ENCODE measurements around the gene TNS4.
A peak's percentile ranks its signal among the peaks of the same experiment; 100 is the strongest.

The TNS4 gene

DNA sequence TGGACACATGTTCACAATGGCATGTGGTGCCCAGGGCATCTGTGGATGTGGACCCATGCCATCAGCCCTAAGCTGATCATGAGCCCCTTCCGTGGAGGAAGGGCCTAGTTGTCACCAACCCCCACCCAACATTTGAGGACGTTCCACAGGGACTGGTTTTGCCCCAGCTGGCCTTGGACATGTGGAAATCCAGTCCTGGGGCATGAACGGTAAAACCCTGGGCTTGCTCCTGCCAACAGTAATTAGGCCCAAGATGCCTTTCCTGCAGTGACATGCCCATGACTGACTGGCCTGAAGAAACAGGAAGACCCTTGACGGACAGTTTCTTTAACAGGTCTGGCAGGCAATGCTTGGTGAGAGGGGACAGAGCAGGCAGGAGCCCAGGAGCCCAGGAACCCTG, 7.7 kb downstream of the TNS4 start:
- DNase-seq (ENCODE audit: low read depth): no peak

DNA sequence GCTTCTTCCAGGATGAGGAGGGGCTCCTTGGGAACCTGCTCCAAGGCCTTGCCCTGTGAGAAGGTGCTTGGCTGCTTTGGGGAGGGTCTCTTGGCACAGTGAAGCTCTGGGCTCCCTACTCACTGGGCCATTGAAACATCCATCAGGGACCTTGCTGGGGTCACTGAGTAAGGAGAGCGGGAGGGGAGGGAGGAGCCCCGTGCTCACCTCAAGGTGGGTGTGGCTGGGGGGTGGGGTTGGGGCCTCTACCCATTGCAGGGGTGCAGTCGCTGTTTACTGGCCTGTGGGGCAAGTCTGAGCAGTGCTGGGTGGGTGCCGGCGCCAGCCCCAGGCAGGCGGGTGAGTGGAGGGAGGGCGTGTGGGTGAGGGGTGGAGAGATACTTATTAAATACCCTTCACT, 9.9 kb downstream of the TNS4 start:
- DNase-seq (ENCODE audit: low read depth): no peak

DNA sequence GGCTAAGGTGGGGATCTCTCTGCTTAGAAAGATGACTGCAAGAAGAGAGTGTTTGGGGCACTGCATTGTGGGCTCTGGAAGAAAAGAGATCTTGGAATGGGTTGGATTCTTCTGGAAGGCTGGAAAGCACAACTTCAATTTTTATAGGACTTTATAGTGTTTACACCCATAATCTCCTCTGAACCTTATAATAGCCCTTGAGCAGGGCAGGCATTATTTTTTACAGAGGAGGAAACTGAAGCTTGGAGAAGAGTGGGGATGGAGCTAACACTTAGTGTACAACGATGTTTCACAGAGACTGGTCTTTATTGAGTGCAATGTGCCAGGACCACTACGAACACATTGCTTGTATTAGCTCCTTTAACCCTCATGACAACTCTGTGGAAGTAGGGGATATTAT, 10.4 kb downstream of the TNS4 start:
- DNase-seq (ENCODE audit: low read depth): no peak

DNA sequence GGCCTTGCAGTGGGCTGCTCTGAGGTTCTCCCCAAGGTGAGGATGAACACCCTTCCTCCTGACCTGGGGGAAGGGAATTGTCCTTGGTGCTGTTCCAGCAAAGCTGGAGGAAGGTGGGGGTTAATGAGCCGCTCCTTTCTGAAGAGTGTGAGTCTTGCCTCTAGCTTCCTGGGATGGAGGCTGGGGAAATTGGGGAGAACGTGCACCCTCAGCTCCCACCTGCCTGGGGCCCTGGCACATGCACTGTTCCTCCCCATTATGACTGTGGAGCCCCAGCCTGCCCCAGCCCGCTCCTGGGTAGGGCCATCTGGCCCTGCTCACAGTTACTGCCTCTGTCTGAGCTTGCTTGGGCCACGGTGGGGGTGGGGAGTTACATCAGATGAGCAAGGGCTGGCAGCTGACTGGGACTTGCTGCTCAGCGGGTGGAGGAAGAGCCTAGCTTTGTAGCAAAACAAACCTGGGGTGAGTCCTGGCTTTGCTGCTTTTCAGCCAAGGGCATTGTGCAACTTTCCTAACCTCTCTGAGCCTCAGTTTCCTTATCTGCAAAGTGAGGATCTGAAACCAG, 11.1 kb downstream of the TNS4 start:
- DNase-seq (ENCODE audit: low read depth): no peak

DNA sequence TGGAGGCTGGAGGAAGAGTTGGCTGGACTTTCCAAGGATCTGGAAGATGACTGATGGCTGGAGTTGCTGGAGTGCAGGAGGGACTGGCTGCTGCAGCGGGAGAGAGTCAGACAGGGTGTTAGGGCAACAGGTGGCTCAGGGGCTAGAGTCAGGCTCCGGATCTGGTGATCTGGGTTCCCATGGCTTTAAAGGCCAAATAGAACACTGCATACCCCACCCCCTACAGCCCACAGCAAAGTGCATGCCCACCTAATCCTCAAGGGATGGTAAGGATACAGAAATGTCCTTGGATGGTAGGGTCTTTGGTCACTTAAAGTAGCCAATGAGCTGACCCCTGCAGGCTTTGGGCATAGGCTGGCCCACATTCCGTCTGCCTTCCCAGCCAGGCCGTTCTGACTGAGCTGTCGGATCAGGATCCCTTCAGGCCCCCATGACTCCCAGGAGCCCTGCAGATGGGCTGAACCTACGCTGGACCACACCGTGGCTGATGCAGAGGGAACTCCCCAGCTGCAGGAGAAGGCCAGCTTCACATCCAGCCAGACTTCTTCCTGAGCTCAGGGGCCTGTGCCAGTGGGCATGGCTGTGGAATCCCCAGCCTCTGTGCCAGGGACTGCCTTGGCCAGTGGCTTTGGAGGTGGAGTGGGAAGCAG, 13.9 kb downstream of the TNS4 start:
- no peak for DNase-seq (ENCODE audit: low read depth)

DNA sequence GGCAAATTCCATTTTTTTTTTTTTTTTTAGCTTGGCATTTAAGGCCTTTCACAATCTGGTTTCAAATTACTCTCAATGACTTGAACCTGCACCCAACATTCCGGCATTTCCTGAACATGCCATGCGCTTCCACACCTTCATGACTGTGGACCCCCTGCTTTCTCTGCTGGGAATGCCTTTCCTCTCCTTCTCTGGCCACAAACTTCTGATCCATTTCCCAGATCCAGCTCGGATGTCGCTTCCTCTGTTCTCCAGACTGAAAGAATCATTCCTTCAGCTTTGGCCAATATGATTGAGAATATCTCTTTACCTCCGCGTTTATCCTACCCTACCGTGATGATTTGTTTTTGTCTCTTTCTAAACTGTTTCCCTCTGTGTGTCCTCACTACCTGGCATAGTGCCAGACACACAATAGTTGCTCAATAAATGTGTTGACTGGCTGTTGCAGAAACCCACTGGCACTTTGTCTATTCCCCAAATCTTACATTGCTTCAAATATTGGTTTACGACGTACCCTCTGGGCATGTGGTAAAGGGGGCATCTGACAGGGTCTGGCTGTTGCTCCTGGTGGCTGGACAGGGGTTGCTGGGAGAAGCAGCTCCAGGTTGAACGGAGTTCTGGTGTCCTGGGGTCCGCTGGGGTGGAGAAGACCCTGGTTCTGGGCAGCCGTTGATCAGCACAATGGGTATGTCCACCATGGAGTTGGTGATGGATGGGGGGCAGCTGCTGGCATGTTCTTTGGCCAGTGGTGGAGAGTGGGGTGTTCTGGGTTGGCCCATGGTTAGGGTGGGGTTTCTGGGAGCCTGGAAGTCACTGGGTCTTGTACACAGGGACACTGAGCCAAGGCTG, 14.7 kb downstream of the TNS4 start:
- peak; percentile 58 for DNase-seq (ENCODE audit: low read depth)

- DNase-seq (ENCODE audit: low read depth): peak; percentile 80
Measured at GRCh38 chr17:40485851-40486521, 15.4 kb downstream of the TNS4 start.

GRCh38 chr17:40484973-40485530, 16.4 kb downstream of the TNS4 start:
- no peak for DNase-seq (ENCODE audit: low read depth)

- no peak for DNase-seq (ENCODE audit: low read depth)
Measured at GRCh38 chr17:40484285-40484972, 17.0 kb downstream of the TNS4 start.

- no peak for DNase-seq (ENCODE audit: low read depth)
Measured at GRCh38 chr17:40483679-40484078, 17.7 kb downstream of the TNS4 start.

DNA sequence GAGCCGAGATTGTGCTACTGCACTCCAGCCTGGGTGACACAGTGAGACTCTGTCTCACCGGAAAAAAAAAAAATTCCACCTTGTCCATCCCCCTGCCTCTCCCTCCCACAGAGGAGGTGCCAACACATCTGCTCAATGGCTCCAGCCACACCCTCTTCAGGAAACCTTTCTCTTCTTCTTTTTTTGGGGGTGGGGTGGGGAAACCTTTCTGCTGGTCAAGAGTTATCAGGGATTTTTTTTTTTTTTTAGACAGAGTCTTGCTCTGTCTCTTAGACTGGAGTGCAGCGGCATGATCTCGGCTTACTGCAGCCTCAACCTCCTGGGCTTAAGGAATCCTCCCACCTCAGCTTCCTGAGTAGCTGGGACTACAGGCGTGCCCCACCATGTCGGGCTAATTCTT, 18.7 kb downstream of the TNS4 start:
- no peak for DNase-seq (ENCODE audit: low read depth)

GRCh38 chr17:40481106-40481505, 20.3 kb downstream of the TNS4 start:
- DNase-seq (ENCODE audit: low read depth): no peak

DNA sequence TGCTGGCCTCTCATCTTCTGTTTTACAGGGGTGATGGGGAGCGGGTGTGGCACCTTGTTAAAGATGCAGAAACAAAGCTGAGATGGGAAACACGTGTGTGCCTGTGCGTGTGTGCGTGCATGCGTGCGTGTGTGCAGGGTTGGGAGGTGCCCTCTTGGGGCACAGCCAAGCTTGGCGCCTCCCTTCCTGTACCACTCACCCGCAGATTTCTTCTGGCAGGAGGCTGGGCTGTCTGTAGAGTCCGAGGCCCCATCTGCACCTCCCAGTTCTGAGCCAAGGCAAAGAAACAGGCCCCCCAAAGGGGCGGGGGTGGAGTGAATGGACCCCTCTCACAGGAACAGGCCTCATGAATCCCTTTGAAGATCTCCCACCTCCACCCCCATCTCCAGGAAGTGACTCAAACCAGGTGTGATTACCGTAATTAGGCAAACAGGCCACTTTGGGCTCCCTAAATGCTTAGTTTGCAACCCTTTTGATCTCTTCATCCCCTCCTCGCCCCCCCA, 20.9 kb downstream of the TNS4 start:
- DNase-seq (ENCODE audit: low read depth): no peak

DNA sequence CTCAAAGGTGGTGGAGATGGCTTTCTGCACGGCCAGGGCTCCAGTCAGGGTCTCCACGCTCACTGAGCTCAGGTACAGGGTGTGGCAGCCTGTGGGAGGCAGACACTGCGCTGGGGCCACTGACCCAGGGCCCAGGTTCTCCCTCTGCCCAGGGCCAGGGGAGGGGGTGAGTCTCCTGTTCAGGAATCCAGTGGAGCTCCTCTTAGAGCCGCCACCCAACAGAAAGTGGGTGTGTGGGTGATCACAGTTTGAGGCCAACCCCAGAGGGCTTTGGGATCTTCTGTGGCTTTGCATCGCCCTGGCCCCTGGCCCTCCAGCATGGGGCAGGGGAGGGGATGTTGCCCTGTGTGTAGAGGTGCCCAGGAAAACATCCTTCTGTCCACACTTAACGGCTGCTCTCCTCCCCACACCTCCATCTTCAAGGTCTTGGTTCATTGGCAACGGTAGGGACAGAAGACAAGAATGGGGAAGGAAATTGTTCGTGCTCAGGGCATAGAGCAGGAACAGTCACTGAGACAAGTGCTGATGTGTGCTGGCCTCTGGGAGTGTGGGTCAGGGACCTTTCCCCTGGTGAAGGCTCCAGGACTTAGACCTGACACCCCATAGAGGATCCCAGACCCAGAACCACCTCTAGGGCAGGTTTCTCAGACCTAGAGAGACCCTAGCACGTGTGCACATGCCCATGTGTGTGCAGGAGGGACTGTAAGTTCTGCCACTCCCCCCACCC, 21.5 kb downstream of the TNS4 start:
- no peak for DNase-seq (ENCODE audit: low read depth)

GRCh38 chr17:40478486-40478885, 22.9 kb downstream of the TNS4 start:
- no peak for DNase-seq (ENCODE audit: low read depth)

GRCh38 chr17:40477796-40478195, 23.6 kb downstream of the TNS4 start:
- no peak for DNase-seq (ENCODE audit: low read depth)

- DNase-seq (ENCODE audit: low read depth): no peak
Measured at GRCh38 chr17:40475234-40475908, 26.1 kb downstream of the TNS4 start.

GRCh38 chr17:40474419-40475002, 26.9 kb downstream of the TNS4 start:
- no peak for DNase-seq (ENCODE audit: low read depth)

- no peak for DNase-seq (ENCODE audit: low read depth)
Measured at GRCh38 chr17:40473573-40474365, 27.7 kb downstream of the TNS4 start.

Data from HS-27A (cell line).